Dermis blood vessel endothelial cell (primary cell): Measurements from ENCODE around the gene SLC2A5. TPM values are rescaled to one million over a fixed set of nuclear protein-coding genes. Genes with fewer than 3 reads are reported as not detected.
"Not testable (repeated sequence)": the region's sequence is repeated elsewhere in the genome, so short reads cannot be mapped to it uniquely, and the experiment has no call there.

Source experiments
- DNase-seq: peaks from one replicate; pipeline ENCODE4 v3.0.0; 2010
- total RNA-seq: library from RNA; depleted of rRNA; stranded (reverse); fragments of >200 nt; gene quantifications from 2 replicates; pipeline ENCODE4 v1.2.3, GENCODE V29; 2014

The SLC2A5 gene, protein sequence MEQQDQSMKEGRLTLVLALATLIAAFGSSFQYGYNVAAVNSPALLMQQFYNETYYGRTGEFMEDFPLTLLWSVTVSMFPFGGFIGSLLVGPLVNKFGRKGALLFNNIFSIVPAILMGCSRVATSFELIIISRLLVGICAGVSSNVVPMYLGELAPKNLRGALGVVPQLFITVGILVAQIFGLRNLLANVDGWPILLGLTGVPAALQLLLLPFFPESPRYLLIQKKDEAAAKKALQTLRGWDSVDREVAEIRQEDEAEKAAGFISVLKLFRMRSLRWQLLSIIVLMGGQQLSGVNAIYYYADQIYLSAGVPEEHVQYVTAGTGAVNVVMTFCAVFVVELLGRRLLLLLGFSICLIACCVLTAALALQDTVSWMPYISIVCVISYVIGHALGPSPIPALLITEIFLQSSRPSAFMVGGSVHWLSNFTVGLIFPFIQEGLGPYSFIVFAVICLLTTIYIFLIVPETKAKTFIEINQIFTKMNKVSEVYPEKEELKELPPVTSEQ
- total RNA-seq, result 0.34 TPM in 1 of 2 replicates, not detected in the other

DNA sequence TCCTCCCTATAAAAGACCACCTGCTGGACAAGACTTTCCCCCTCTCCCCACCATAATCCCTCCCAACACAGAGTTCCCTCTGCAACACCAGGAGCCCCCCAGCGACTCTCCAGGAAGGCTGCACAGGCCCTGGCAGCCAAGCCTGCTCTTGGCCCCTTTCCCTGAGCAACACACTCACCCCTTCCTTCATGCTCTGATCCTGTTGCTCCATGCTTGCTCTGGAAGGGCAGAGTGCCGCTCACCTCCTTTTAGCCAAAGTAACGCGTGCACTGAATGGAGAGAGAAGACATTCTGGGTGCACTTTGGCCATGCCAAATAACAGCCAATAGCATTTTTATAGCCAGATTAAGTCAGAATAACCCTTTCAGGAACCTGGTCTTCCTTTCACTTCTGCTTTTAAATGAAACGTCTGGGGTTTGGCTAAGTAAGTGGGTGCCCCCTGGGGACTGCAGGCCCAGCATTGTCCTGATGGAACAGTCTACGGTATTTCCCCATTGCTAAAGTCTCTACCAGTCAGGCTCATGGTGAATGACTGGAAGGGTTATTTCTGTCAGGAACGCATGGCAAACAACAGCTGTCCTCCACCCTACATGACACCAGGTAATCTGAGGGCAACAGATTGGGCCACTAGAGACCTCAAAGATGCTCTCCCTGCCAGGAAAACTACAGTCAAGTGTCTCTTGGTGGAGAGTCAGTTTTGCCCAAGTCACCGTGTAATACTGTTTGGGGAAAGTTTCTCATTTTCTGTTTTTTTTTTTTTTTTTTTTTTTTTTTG, at the start of gene SLC2A5:
TSS of gene SLC2A5 (minus strand) at position 310 of the 775 bp plus-strand sequence. CDS start at position 211, 99 bp downstream.
- DNase-seq, result no peak

DNA sequence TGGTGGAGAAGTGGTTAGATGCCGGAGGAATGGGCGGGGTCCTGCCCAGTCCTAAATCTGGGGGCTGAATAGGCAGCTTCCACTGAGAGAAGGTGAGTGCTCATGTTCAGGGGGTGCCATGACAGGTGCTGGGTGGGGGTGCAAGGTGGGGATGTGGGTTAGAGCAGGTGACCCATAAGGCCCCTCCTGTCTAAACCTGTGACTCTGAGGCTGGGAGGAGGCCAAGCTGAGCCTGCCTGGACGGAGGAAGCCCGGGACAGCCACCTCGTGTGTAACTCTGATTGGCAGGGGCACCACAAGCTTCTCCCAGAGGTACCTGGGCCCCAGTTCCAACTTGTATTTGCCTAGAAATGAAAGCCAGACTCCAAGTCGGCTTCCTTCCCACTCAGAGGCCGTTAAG, 48.8 kb upstream of the SLC2A5 start:
- no peak for DNase-seq

DNA sequence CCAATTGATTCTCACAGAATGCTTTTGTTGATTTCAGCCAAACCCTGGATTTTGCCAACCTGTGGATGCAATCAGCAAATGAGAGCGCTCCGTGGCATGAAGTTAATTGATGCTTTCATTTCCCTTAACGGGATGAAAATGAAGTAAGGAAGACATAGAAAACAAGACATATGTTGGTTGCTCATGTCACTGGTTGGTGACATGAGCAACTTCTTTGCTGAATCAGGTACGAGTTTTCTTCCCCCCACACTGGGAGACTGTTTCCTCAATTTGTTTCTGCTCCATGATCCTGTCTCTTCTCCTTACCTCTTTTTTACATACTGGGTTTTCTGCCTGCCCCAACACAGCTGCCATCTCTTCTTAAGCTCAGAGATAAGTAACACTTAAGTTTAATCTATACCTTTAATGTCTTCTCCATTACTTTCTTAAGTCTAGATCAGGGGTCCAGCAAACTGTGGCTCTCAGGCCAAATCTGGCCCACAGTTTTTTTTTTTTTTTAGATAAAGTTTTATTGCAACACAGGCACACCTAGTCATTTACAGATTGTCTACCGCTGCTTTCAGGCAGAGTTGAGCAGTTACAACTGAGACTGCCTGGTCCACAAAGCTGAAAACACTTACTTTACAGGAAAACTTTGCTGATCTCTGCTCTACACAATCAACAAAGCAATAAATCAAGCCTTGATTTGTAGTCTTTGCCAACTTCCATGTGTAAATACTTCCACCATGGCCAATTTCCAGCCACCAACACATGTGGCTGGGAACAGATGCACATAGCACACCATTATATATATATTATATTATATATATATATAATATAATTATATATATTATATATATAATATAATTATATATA, 46.1 kb upstream of the SLC2A5 start:
- DNase-seq, result peak; percentile 42

DNA sequence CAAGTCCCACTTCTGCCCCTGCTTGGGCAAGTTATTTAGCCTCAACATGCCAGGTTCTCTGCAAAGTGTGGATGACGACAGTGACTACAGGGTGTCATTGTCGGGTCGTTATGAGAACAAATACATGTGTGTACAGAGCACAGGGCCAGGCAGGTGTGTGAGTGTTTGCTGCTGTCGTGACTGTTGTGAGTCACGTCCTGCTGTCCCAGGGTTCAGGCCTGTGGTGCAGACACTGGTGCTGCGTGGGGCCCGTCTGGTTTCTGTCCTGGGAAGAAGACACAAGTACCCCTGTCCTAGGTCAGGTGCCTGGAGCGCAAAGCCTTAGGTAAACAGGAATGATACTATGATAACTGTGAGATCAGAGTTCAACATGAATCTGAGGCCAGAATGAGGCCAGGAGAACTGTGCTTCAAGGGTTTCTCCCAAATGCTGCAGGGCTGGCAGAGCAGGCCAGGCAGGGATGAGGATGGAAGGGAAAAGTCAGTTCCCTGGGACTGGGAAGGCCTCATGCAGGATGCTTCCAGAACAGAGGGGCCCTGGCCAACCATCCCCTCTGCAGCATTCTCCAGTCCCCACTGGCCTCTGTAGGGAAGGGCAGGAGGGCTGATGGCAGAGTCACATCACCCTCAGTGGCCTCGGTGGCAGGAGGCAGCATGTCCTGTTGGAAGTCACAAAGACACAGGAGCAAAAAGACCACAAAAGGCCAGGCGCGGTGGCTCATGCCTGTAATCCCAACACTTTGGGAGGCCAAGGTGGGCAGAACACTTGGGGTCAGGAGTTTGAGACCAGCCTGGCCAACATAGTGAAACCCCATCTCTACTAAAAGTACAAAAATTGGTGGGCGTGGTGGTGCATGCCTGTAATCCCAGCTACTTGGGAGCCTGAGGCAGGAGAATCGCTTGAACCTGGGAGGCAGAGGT, 43.8 kb upstream of the SLC2A5 start:
- DNase-seq, result peak; percentile 6

DNA sequence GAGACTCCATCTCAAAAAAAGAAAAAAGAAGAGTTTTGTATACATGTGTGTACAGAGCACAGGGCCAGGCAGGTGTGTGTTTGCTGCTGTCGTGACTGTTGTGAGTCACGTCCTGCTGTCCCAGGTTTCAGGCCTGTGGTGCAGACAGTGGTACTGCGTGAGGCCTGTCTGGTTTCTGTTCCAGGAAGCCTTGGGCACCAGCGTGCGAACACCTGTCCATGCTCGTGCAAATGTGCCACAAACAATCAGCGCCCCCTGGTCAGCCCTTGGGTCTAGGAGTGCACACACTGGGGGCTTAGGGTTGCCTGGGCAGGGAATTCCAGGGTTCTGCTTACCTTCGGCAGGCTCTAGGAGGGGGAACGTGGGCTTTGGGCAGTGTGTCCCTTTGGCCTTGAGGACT, 42.5 kb upstream of the SLC2A5 start:
- no peak for DNase-seq

DNA sequence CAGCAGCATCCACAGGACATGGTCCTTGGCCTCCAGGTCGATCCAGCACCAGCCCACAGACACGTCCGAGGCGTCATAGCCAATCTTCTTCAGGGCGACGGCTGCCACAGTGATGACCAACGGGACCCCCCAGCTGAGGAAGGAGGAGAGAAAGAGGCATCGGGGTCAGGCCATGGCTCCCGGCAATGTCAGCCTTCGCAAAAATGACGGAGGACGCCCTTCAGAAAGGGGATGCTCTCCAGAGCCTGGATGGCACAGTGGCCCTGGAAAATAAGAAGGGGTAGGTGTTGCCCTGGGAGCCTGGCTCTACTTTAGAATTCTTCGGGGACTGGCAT, 41.9 kb upstream of the SLC2A5 start:
- DNase-seq, result no peak

DNA sequence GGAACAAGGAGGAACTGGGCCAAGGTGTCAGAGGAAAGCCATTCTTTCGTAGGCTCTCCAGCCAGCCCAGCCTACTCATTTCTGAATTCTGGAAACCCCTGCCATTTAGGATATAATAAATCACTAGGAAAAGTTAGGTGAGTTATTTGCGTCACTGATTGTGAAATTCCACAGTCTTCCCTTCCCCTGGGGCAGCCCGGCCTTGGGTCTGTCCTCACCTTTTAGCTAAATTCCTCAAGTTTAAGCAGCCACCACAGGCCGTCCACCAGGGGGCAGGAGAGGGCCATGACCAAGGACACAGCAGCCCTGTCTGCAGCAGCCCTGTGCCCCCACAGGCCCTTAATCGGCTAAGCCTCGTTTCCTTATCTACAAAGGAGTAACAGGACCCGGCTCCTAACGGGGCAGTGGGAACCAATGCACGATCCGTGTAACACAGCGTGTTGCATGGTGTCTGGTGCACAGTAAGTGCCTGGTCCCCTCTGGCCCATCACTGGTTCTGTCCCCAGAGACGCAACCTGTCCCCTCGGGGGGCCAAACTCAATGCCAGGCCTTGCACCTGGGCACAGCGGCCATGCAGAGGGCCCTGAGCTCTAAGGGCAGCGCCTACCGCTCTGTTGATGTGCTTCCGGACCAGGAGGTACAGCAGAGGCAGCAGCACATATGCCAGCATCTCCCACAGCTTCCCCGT, 41.4 kb upstream of the SLC2A5 start:
- peak; percentile 95 for DNase-seq

DNA sequence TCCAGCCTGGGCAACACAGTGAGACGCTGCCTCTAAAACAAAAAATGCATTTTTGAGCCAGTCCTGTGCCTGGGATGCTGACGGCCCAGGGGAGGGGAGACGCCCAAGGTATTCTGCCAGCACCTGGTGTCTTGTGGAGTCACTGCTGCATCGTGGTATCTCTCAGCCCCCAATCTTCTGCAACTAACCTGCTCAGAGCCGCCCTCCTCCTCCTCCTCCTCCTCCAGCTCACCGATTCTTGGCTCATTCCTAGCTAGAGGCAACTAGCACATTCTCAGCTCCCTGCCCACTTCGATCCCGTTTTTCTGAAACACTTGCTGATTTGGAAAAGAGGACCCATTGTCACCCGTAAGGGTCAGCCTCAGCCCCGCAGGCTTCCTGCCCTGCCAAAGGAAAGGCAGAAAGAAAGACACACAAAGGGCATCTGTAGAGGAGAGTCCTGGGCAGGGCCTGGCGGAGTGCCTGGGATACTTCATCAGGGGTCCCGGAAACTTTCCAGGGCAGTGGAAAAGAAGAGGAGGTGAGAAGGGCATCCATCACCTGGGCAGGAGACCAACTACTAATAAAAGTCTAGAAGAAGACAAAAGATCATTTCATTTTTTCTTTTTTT, 38.7 kb upstream of the SLC2A5 start:
- DNase-seq, result no peak

DNA sequence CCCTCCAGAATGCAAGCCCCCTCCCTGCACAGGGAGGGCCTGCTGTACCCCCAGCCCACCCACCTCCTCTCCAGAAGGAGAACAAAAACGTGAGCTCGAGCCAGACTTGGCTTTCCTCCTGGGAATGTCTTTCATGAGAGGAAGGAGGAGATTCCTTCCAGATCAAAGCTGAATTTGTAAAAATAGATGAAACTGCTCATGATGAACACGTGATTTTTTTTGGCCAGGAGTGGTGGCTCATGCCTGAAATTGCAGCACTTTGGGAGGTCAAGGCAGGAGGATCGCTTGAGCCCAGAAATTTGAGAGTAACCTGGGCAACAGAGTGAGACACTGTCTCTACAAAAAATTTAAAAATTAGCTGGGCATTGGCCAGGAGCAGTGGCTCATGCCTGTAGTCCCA, 37.7 kb upstream of the SLC2A5 start:
- DNase-seq, result no peak

DNA sequence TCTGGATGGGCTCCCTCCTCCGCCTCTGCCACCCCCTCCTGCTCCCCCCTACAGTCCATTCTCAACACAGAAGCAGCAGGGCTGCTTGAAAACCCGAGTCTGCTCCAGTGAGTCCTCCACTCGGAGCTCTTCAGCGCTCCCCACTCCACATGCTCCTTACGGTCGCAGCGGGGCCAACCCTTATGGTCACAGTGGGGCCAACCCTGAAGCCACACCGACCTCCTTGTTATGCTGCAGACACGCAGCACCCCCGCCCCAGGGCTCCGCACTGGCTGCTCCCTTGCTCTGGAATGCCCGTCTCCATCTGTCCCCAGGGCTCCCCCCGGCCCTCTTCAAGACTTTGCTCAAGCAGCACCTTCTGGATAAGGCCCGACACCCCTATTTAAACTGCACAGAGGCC, 36.9 kb upstream of the SLC2A5 start:
- DNase-seq, result no peak

DNA sequence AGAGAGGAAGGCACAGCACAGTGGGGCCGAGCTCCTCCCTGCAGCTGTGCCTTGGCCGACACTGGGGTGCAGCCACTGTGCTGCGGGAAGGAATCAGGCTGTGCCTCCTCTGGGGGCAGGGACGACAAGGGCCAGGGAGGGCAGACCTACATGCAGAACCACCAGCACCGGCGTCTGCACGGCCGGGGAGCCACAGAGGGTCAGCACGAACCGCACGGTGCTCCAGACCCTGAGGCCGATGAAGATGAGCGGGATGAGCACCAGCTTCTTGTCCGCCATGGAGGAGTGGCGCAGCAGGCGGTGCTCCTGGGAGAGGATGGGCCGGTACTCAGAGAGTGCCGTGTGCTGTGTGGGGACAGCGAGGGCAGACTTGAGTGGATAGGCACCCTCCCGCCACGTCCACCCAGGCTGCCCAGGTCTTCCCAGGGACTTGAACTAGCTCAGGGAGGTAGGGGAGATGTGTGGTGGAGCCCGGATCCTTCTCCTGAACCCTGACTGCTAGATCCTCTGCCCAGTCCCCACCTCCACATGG, 36.0 kb upstream of the SLC2A5 start:
- DNase-seq, result no peak

DNA sequence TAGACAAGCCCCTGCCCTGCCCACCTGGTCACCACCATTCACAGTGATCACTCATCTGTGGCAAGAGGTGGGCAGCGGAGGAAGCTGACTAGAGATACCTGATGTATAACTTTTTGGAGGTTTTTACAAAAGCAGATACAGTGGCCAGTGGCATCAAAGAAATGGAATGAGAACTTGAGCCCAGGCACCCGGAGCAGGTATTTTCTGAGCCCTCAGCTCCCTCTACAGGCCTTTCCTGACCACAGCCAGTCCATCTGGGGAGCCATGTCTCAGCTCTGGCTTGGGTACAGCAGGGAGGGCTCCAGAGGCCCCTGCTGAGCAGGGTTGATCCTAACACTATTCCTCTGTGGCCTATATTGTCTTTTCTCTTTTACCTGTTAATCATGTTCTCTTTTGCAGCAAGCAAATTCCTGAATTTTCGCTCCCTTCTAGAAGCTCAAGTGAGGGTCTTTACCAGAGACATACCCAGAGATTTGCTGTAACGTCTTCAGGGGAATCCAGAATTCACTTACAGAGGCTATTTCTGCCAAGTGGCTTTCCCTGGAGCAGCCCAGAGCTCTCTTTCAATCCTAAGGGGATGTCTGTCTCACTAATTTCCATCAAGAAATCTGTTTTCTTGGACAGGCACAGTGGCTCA, 32.2 kb upstream of the SLC2A5 start:
- DNase-seq, result peak; percentile 79

DNA sequence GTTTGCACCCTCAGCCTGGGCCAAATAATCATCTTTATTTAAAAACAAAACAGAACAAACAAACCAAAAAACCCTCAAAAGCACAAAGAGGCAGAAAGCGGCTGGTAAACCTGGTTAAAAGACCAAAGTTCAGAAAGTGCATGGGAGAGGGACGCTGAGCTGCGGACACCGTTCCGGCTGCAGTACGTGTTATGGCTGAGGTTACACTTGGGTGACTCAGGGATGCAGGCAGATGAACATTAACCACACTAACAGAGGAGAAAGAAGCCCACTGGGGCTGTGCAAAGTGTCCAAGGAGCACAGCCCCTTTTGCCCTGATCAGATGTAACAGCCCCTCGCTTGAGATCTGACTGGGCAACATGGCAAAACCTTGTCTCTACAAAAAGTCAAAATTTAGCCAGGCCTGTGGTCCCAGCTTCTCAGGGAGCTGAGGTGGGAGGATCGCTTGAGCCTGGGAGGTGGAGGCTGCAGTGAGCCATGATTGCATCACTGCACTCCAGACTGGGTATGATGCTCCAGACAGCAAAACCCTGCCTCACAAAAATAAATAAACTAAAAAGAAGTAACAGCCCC, 31.1 kb upstream of the SLC2A5 start:
- no peak for DNase-seq

DNA sequence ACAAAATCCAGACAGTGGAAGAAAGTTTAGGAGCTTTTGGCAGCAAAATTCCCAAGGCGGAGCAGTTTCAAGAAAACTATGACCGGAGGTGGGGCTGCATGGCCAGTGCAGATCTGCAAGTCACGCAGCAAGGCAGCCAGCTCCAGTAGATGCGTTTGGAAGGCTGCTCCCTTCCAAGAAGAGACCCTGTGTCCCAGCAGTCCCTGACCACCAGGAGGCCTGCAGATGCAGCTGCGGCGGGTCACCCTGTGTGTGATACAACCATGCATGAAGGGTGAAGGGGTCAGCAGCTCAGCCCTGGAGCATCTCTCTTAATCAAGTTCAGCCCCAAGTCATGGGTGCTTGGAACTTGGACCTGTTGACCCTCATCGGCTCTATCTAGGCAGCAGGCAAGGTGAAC, 30.1 kb upstream of the SLC2A5 start:
- no peak for DNase-seq

DNA sequence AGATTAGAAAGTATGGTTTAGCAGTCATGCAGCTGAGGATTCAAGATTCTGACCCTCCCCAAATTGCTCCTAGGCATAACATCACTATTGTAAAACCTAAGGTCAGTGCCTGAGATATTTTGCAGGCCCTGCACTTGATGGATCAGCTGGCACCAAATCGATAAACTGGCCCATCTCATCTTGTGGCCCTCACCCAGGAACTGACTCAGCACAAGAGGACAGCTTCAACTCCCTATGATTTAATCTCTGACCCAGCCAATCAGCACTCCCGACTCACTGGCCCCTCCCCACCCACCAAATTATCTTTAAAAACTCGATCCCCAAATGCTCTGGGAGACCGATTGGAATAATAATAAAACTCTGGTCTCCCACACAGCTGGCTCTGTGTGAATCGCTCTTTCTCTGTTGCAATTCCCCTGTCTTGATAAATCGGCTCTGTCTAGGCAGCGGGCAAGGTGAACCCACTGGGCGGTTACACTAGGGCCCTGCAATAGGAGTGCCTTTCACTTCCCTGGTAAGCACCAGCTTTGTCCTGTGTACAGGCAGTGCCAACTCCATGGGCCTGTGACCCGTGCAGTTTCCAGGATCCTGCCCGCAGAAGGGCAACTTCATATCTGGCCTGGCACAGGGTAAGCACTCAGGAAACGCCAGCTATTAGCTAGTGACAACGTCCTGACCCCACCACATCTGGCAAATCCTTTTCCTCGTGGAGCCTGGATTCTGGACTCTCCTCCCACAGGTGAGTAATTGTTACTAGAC, 28.7 kb upstream of the SLC2A5 start:
- no peak for DNase-seq

DNA sequence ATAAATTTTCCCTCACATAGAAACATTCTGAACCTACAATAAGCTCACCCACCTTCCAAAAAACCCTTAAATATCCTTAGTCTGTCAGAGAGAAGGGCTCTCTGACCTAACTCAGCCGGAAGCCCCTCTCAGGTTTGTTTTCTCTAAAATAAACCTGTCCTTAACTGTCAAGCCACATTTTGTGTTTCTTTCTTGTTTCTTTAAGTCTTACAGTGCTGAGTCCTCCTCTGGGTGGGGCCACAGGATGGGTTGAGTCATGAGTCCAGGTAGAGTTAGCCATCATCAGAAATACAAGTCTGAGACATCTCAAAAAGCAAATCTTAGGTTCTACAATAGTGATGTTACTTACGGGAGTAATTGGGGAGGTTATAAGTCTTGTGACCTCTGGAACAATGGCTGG, 26.4 kb upstream of the SLC2A5 start:
- DNase-seq, result no peak

DNA sequence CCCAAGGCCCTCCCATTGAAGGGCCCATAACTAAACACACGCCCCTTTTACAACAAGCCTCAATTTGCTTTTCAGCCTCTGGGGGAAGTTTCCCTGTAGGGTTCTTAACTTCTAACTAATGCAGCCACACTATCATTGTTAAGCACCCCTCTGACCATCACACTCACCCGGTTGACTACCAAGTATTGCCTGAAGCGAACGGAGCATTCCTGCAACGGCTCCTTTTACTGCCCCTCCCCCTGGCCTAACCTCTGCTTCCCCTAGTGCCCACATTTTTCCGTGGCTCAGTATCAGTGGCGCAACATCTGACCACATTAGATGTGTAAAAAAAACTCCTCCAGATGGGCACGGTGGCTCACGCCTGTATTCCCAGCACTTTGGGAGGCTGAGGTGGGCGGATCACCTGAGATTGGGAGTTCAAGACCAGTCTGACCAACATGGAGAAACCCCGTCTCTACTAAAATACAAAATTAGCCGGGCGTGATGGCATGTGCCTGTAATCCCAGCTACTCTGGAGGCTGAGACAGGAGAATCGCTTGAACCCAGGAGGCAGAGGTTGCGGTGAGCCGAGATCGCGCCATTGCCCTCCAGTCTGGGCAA, 24.7 kb upstream of the SLC2A5 start:
- DNase-seq, result not testable (repeated sequence)

DNA sequence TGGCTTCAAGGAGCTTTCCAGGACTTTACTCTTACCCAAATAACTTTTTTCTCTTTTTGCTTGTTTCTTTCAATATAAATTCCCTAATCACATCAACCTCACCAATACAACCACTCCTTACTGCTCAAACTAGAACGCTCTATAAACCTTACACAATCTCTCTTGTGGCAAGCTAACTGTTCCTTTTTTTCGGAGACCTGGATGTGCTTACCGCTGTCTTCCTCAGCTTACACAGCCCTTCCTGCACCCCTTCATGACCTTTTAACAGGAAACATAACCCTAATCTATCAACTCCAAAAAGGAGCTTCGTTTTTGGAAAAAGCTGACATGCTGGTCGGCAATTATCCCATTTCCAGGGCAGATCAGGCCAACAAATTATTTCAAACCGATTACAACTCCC, 24.1 kb upstream of the SLC2A5 start:
- DNase-seq, result no peak
